ENCODE data around the gene C2CD2.

The C2CD2 gene

GRCh38 chr21:41940431-41940830 is 13.4 kb downstream of the C2CD2 start:
- H3K4me2 ChIP-seq (ENCODE audit: low read length): no peak overlapping the region
- H3K4me1 ChIP-seq (ENCODE audit: control insufficient read depth, low read length): no peaks in the 10 kb centered on the region
- no peaks in the 10 kb centered on the region for H4K20me1 ChIP-seq (ENCODE audit: control insufficient read depth, insufficient read depth, low read depth, low read length)
- H3K9me2 ChIP-seq (replicated peaks; ENCODE audit: control insufficient read depth, low read length): no peaks in the 10 kb centered on the region
- peaks cover 23% of the 10 kb centered on the region for H3K79me2 ChIP-seq (ENCODE audit: control insufficient read depth, low read length)
- no peak overlapping the region for H3K27ac ChIP-seq (ENCODE audit: low read depth, low read length)
- H3F3A ChIP-seq (ENCODE audit: control insufficient read depth, insufficient read depth): no peaks in the 10 kb centered on the region
- H3K27me3 ChIP-seq (ENCODE audit: control insufficient read depth, low read length): no peaks in the 10 kb centered on the region
- TF ChIP-seq EZH2phosphoT487 (IDR thresholded peaks at IDR 0.05; ENCODE audit: borderline replicate concordance, low read length): no peak
- no peak for TF ChIP-seq CTCF (IDR thresholded peaks at IDR 0.05; ENCODE audit: low read depth, low read length, poor library complexity, severe bottlenecking)
- no peaks in the 10 kb centered on the region for H3K9me3 ChIP-seq (ENCODE audit: control insufficient read depth, insufficient read depth, low read length)
- no peak overlapping the region for H3K4me3 ChIP-seq (ENCODE audit: low read length)
- peaks cover 7% of the 10 kb centered on the region; the same call in 1 of the 2 replicates for H3K36me3 ChIP-seq (ENCODE audit: control insufficient read depth, low read length)

- Histone ChIP-seq H3K4me3 (ENCODE audit: low read length) (no peak overlapping the region), H4K20me1 (ENCODE audit: control insufficient read depth, insufficient read depth, low read depth, low read length) (no peaks in the 10 kb centered on the region), H3K4me2 (ENCODE audit: low read length) (no peak overlapping the region), H3K4me1 (ENCODE audit: control insufficient read depth, low read length) (no peaks in the 10 kb centered on the region), H3F3A (ENCODE audit: control insufficient read depth, insufficient read depth) (no peaks in the 10 kb centered on the region), H3K27ac (ENCODE audit: low read depth, low read length) (no peak overlapping the region), H3K79me2 (ENCODE audit: control insufficient read depth, low read length) (peaks cover 13% of the 10 kb centered on the region), H3K27me3 (ENCODE audit: control insufficient read depth, low read length) (no peaks in the 10 kb centered on the region), H3K36me3 (ENCODE audit: control insufficient read depth, low read length) (peaks cover 4% of the 10 kb centered on the region; the same call in 1 of the 2 replicates), H3K9me2 (replicated peaks; ENCODE audit: control insufficient read depth, low read length) (no peaks in the 10 kb centered on the region), H3K9me3 (ENCODE audit: control insufficient read depth, insufficient read depth, low read length) (no peaks in the 10 kb centered on the region)
- TF ChIP-seq CTCF (IDR thresholded peaks at IDR 0.05; ENCODE audit: low read depth, low read length, poor library complexity, severe bottlenecking) (no peak), EZH2phosphoT487 (IDR thresholded peaks at IDR 0.05; ENCODE audit: borderline replicate concordance, low read length) (no peak)
These were observed 14.4 kb downstream of the C2CD2 start for GRCh38 chr21:41939391-41939790.

GRCh38 chr21:41933313-41934079 is 20.3 kb downstream of the C2CD2 start:
- no peaks in the 10 kb centered on the region for H3K9me3 ChIP-seq (ENCODE audit: control insufficient read depth, insufficient read depth, low read length)
- H4K20me1 ChIP-seq (ENCODE audit: control insufficient read depth, insufficient read depth, low read depth, low read length): no peaks in the 10 kb centered on the region
- no peak overlapping the region for H3K4me3 ChIP-seq (ENCODE audit: low read length)
- H3K79me2 ChIP-seq (ENCODE audit: control insufficient read depth, low read length): no peaks in the 10 kb centered on the region
- peaks cover 44% of the 10 kb centered on the region for H3K4me1 ChIP-seq (ENCODE audit: control insufficient read depth, low read length)
- H3K4me2 ChIP-seq (ENCODE audit: low read length): peak overlapping the region; percentile 12; the same call in 1 of the 2 replicates
- H3K36me3 ChIP-seq (ENCODE audit: control insufficient read depth, low read length): no peaks in the 10 kb centered on the region
- no peaks in the 10 kb centered on the region for H3K9me2 ChIP-seq (replicated peaks; ENCODE audit: control insufficient read depth, low read length)
- TF ChIP-seq CTCF (IDR thresholded peaks at IDR 0.05; ENCODE audit: low read depth, low read length, poor library complexity, severe bottlenecking) (no peak), EZH2phosphoT487 (IDR thresholded peaks at IDR 0.05; ENCODE audit: borderline replicate concordance, low read length) (no peak)
- H3F3A ChIP-seq (ENCODE audit: control insufficient read depth, insufficient read depth): peaks cover 7% of the 10 kb centered on the region
- no peak overlapping the region for H3K27ac ChIP-seq (ENCODE audit: low read depth, low read length)
- H3K27me3 ChIP-seq (ENCODE audit: control insufficient read depth, low read length): no peaks in the 10 kb centered on the region
